HG03442 (cell line): ENCODE data around the gene CHID1.

Experiments used
- ATAC-seq: cut with Tn5 transposase; IDR thresholded peaks from one replicate; pipeline ENCODE4 v1.9.1; 2021; ENCODE audit warnings: mild to moderate bottlenecking, moderate library complexity; ENCODE audit not compliant: unreplicated experiment

CHID1 gene

GRCh38 chr11:910589-911030 lies at the start of gene CHID1:
Gene CHID1, minus strand, starts transcription at chr11:910810. Its CDS starts 5,994 bp downstream, at chr11:904816.
- peak; percentile 85 for ATAC-seq

GRCh38 chr11:959608-960007 lies 49.0 kb upstream of the CHID1 start:
- ATAC-seq = no peak

- no peak for ATAC-seq
Observed at GRCh38 chr11:959027-959426, 48.4 kb upstream of the CHID1 start.

- no peak for ATAC-seq
Observed at GRCh38 chr11:958101-958500, 47.5 kb upstream of the CHID1 start.

- no peak for ATAC-seq
Observed at GRCh38 chr11:957212-957920, 46.8 kb upstream of the CHID1 start.

- no peak for ATAC-seq
Observed at GRCh38 chr11:955154-956063, 44.8 kb upstream of the CHID1 start.

GRCh38 chr11:954392-955153 lies 44.0 kb upstream of the CHID1 start:
- no peak for ATAC-seq

GRCh38 chr11:953512-953911 lies 42.9 kb upstream of the CHID1 start:
- ATAC-seq = no peak

- no peak for ATAC-seq
Observed at GRCh38 chr11:952406-953385, 42.1 kb upstream of the CHID1 start.

- ATAC-seq = no peak
Observed at GRCh38 chr11:951507-951906, 40.9 kb upstream of the CHID1 start.

GRCh38 chr11:947744-948143 lies 37.1 kb upstream of the CHID1 start:
- ATAC-seq = no peak

GRCh38 chr11:945986-946385 lies 35.4 kb upstream of the CHID1 start:
- no peak for ATAC-seq

- ATAC-seq = no peak
Observed at GRCh38 chr11:944711-945470, 34.3 kb upstream of the CHID1 start.

GRCh38 chr11:942823-943222 lies 32.2 kb upstream of the CHID1 start:
- ATAC-seq = no peak

- ATAC-seq = no peak
Observed at GRCh38 chr11:940496-941135, 30.0 kb upstream of the CHID1 start.

- no peak for ATAC-seq
Observed at GRCh38 chr11:937841-938261, 27.2 kb upstream of the CHID1 start.

- ATAC-seq = no peak
Observed at GRCh38 chr11:936199-936598, 25.6 kb upstream of the CHID1 start.

GRCh38 chr11:934527-934926 lies 23.9 kb upstream of the CHID1 start:
- ATAC-seq = no peak

- no peak for ATAC-seq
Observed at GRCh38 chr11:933936-934335, 23.3 kb upstream of the CHID1 start.
